ENCODE measurements around the gene SBF1. TPM values are rescaled to one million over a fixed set of nuclear protein-coding genes. Genes with fewer than 3 reads are reported as not detected.
"Not testable (repeated sequence)": the region's sequence is repeated elsewhere in the genome, so short reads cannot be mapped to it uniquely, and the experiment has no call there.

SBF1 gene, protein sequence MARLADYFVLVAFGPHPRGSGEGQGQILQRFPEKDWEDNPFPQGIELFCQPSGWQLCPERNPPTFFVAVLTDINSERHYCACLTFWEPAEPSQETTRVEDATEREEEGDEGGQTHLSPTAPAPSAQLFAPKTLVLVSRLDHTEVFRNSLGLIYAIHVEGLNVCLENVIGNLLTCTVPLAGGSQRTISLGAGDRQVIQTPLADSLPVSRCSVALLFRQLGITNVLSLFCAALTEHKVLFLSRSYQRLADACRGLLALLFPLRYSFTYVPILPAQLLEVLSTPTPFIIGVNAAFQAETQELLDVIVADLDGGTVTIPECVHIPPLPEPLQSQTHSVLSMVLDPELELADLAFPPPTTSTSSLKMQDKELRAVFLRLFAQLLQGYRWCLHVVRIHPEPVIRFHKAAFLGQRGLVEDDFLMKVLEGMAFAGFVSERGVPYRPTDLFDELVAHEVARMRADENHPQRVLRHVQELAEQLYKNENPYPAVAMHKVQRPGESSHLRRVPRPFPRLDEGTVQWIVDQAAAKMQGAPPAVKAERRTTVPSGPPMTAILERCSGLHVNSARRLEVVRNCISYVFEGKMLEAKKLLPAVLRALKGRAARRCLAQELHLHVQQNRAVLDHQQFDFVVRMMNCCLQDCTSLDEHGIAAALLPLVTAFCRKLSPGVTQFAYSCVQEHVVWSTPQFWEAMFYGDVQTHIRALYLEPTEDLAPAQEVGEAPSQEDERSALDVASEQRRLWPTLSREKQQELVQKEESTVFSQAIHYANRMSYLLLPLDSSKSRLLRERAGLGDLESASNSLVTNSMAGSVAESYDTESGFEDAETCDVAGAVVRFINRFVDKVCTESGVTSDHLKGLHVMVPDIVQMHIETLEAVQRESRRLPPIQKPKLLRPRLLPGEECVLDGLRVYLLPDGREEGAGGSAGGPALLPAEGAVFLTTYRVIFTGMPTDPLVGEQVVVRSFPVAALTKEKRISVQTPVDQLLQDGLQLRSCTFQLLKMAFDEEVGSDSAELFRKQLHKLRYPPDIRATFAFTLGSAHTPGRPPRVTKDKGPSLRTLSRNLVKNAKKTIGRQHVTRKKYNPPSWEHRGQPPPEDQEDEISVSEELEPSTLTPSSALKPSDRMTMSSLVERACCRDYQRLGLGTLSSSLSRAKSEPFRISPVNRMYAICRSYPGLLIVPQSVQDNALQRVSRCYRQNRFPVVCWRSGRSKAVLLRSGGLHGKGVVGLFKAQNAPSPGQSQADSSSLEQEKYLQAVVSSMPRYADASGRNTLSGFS (N-terminal part only)
- polyA plus RNA-seq, result 10 to 100 TPM; 36.5 to 41.9 (median 41.8) TPM

DNA sequence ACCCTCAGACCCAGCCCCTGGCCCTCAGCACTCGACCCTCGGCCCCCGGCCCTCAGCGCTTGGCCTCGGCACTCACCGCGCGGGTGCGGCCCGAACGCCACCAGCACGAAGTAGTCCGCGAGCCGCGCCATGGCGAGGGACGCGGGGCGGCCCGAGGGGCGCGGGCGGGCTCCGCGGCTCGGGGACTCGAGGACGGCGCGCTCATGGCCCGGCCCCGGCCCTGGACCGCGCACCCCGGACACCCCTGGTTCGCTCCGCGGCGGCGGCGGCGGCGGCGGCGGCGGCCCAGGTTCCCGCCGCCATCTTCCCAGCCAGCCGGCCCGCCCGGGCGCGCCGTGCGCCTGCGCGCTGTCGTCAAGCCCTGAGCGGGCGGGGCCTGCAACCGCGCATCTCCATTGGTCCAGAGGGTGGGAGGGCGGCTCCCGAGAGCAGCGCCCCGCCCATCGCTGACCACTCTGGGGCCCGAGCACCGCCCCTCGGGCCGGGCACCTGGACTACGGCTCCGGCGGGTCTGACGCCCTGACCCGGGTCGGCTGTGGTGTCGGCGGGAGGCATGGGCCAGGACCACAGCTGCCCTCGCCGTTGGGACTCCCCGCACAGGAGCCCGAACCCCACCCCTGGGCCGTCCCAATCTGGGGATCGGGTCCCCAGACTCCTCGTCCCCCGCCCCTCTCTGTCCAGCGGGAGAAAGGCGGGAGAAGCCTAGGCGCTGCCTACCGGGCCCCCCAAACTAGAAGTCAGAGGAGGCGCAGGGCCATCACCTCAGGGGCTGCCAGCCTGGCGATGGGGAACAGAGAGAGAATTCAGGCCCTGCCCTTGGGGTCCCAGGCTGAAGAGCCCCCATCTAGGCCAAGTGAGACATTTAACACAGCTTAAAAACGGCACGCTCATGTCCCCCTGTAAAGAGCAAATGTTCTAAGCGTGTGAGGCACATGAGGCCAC lies at the start of gene SBF1:
SBF1 (minus strand) TSS at position 326 of the 942 bp plus-strand sequence; CDS start at position 131, 195 bp downstream.
- H3K27ac ChIP-seq (ENCODE audit: low read depth, low read length), result no peak within 1 kb of the TSS
- WGBS, 3 donors, result 1 to 3% (median 2%) methylated on average over 50 to 97 of the region's 97 CpGs

DNA sequence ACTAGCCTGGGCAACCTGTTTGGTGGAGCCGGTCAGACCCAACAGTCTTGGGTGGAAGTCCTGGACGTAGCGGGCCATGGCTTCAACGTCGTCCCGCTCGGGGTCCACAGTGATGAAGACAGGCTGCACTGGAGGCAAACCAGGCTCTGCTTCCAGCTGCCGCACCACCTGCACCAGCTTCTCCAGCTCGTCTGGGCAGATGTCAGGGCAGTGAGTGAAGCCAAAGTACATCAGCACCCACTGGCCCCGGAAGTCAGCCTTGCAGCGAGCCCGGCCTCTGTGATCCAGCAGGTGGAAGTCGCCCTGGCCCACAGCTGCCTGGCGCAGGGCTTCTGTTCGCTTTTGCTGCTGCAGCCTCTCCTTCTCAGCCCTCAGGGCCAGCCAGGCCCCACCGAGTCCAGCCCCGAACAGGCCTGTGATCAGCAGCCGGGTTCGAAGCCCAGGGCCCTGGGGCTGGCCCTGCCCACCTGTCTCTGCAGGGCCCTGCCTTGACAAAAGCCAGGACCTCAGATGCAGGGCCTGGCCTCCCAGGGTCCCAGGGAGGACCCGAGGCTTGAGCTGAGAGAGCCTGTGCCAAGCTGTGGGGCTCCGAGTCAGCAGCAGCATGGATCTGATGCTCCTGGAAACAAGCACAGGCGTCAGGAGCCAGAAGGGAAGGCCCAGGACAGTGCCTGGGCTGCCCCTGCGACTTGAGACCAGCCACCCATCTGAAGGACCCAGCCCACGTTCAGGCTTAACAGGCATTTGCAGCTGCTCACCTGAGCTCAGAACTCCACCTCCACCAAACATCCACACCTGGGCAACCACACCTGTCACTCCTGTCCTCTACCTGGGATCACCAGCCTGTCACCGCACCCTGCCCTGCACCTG lies 49.2 kb upstream of the SBF1 start:
- no peak overlapping the region for H3K27ac ChIP-seq (ENCODE audit: low read depth, low read length)
- 79 to 87% (median 82%) methylated on average over 24 to 25 of the region's 25 CpGs for WGBS, 3 donors

DNA sequence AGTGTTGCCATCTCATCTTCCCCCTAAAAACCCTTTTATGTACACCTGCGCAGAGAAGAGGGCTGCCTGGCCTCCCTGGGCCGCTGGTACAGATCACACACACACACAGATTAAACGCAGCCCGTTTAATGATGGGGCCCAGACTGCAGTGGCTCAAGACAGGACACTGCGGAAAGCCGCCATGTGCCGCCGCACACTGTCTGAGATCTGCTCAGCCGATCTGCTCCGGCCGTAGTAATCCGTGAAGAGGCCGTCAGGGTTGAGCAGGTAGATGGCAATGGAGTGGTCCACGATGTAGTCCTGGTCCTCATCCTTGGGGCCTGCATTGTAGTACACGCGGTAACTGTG lies 48.6 kb upstream of the SBF1 start:
- 90 to 94% (median 91%) methylated on average over 16 of the region's 16 CpGs for WGBS, 3 donors
- no peak overlapping the region for H3K27ac ChIP-seq (ENCODE audit: low read depth, low read length)

DNA sequence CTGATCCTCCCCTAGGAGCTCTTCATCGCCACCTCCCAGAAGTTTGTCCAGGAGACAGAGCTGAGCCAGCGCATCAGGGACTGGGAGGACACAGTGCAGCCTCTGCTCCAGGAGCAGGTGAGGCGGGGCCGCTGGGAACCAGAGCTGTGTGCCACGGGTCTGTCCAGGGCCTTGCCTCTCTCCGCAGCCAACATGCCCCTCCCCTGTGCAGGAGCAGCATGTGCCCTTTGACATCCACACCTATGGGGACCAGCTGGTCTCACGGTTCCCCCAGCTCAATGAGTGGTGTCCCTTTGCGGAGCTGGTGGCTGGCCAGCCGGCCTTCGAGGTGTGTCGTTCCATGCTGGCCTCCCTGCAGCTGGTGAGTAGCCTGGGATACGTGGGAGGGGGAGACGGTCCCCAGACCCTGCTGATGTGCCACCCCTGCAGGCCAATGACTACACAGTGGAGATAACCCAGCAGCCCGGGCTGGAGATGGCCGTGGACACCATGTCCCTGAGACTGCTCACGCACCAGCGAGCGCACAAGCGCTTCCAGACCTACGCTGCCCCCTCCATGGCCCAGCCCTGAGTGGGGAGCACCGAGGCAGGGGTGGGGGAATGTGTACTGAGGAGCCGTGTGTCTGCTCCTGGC lies 48.1 kb upstream of the SBF1 start:
- WGBS, 3 donors, result 82 to 88% (median 88%) methylated on average over 21 to 22 of the region's 22 CpGs
- no peak overlapping the region for H3K27ac ChIP-seq (ENCODE audit: low read depth, low read length)

DNA sequence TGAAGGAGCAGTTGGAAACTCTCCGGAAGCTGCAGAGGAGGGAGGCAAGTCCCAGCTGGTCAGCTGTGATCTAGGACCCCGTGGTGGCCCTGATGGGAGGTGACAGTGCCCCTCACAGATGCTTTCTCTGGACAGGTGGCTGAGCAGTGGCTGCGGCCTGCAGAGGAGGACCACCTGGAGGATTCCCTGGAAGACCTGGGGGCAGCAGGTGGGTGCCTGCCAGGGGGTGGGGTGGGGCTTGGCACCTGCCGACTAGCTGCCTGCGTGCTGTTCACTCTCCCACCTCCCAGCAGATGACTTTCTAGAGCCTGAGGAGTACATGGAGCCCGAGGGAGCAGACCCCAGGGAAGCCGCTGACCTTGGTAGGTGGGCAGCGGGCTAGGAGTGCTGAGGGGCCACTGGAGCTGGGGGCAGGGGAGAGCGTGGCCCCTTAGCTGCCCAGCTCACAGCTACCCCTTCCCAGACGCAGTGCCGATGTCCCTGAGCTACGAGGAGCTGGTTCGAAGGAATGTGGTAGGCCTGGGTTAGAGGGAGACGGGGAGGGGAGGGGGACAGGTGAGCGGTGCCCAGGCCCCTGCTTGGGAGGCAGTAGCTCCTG lies 47.5 kb upstream of the SBF1 start:
- 90 to 92% (median 92%) methylated on average over 13 to 15 of the region's 15 CpGs for WGBS, 3 donors

DNA sequence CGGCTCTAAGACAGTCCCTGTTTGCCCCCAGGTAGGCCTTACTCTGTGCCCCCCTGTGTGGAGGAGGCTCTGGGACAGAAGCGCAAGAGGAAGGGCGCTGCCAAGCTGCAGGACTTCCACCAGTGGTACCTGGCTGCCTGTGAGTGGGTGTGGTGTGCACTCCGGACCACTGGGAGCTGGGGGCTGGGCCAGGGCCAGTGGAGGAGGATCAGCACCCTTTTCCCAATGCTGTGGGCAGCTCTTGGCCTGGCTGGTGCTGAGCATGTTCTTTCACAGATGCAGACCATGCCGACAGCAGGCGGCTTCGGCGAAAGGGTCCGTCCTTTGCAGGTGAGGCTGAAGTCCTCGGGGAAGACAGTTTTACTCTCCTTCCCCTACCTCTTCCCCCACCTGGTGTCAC lies 46.9 kb upstream of the SBF1 start:
- H3K27ac ChIP-seq (ENCODE audit: low read depth, low read length), result no peak overlapping the region
- 93 to 98% (median 98%) methylated on average over 9 to 10 of the region's 10 CpGs for WGBS, 3 donors

More for the DNA sequence above, 47.5 kb upstream of the SBF1 start:
- no peak overlapping the region for H3K27ac ChIP-seq (ENCODE audit: low read depth, low read length)

DNA sequence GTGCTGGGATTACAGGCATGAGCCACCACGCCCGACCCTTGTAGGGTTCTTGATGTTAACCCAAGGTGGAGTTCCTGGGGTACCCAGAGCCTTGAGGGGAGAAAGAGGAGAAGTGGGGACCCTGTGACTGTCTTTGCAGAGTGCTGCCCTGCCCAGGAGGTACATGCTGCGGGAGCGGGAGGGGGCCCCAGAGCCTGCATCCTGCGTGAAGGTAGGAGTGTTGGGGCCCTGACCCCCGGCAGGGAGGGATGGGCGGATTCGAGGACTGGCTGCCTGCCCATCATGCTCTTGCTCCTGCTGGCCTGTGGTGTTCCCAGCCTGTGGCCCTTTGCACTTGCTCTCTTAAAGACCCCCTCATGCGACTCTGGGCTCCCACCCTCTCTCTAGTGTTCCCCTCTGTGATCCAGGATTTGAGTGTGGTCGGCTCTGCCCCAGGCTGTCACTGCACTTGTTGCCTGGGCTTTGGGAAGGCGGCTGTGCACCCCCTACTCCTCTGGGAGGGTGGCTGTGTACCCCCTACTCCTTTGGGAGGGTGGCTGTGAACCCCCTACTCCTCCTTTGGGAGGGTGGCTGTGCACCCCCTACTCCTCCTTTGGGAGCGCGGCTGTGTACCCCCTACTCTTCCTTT lies 46.1 kb upstream of the SBF1 start:
- WGBS, 3 donors, result 94 to 98% (median 95%) methylated on average over 12 to 13 of the region's 13 CpGs

DNA sequence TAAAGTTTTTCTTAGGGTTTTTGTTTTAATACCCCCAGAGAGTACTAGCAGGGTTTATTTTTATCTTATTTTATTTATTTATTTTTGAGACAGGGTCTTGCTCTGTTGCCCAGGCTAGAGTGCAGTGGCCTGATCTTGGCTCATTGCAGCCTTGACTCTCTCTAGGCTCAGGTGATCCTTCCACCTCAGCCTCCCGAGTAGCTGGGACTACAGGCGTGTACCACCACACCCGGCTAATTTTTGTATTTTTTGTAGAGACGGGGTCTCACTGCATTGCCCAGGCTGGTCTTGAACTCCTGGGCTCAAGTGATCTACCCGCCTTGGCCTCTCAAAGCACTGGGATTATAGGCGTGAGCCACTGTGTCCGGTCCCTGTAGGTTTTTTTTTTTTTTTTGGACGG lies 45.3 kb upstream of the SBF1 start:
- 97 to 100% (median 98%) methylated on average over 8 of the region's 8 CpGs for WGBS, 3 donors
- H3K27ac ChIP-seq (ENCODE audit: low read depth, low read length), result not testable (repeated sequence)

More for the DNA sequence above, 46.1 kb upstream of the SBF1 start:
- H3K27ac ChIP-seq (ENCODE audit: low read depth, low read length), result no peak overlapping the region

DNA sequence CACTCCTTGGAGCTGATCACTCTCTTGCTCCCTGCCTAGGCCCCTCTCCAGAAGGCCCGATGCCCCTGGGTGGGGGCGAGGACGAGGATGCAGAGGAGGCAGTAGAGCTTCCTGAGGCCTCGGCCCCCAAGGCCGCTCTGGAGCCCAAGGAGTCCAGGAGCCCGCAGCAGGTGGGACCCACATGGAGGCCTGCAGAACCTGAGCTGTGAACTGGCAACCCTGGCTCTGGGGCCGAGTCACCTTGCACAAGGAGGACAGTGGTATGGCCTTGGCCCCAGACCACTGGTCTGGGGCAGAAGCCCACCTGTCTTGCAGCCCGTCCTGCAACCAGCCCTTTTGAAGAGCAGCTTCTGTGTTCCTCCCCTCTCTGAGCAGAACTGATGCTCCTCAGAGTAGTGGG lies 44.3 kb upstream of the SBF1 start:
- 93 to 97% (median 96%) methylated on average over 8 of the region's 8 CpGs for WGBS, 3 donors
- H3K27ac ChIP-seq (ENCODE audit: low read depth, low read length), result no peak overlapping the region

DNA sequence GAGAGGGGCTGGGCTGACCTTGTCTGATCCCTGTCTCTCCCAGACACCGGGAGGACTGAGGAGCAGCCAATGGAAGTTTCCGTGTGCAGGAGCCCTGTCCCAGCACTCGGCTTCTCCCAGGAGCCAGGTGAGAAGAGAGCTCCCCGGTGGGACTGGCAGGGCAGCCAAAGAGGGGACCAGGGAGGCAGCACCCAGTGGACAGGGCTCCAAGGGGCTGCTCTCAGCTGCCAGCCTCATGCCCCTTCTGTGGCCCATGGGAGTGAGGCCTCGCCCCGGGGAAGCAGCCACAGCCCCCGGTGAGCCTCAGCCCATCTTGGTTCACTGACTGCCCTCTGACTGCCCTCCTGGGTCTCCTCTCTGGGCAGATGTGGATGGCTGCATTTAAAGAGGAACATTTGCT lies 43.8 kb upstream of the SBF1 start:
- WGBS, 3 donors, result 94% methylated on average over 7 of the region's 7 CpGs
- H3K27ac ChIP-seq (ENCODE audit: low read depth, low read length), result no peak overlapping the region

DNA sequence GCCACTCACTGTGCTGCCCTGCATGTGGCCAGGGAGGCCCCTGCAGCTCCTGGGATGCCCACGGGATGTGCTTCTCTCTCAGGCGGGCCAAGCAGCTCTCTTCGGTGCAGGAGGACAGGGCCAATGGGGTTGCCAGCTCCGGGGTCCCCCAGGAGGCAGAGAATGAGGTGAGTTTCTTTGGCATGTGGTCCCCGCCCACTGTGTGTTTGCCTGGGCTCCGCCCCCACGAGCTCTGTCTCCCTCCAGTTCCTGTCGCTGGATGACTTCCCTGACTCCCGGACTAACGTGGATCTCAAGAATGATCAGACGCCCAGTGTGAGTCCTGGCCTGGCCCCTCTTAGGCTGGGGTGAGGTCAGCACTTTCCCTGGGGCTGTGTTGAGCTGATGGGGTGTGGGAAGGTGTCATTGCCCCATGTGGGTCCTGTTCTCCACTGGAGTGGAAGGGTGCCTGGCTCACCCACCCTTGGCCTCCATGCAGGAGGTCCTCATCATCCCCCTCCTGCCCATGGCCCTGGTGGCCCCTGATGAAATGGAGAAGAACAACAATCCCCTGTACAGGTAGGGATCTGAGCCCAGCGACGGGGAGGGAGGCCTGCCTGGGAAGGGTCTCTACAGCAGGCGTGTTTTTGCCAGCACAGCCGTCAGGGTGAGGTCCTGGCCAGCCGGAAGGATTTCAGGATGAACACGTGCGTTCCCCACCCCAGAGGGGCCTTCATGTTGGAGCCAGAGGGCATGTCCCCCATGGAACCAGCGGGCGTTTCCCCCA lies 42.8 kb upstream of the SBF1 start:
- 85 to 90% (median 89%) methylated on average over 20 of the region's 20 CpGs for WGBS, 3 donors
- no peak overlapping the region for H3K27ac ChIP-seq (ENCODE audit: low read depth, low read length)

DNA sequence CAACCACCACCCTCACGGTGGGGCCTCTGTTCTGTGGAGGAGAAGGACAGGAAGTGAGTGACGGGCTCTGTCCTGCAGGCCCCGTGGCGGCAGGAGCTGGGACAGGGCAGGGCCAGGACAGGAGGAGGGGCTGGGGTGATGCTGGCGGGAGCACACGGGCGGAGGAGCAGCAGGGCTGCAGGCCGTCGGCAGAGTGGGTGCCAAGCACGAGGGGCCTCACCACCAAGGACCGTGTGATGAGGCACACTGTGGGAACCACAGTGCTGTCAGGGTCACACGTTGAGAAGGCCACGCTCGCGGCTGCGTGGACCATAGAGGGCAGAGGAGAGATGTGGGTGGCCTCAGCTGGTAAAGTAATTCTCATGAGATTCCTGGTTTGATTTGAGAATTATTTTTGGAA lies 42.1 kb upstream of the SBF1 start:
- H3K27ac ChIP-seq (ENCODE audit: low read depth, low read length), result no peak overlapping the region

DNA sequence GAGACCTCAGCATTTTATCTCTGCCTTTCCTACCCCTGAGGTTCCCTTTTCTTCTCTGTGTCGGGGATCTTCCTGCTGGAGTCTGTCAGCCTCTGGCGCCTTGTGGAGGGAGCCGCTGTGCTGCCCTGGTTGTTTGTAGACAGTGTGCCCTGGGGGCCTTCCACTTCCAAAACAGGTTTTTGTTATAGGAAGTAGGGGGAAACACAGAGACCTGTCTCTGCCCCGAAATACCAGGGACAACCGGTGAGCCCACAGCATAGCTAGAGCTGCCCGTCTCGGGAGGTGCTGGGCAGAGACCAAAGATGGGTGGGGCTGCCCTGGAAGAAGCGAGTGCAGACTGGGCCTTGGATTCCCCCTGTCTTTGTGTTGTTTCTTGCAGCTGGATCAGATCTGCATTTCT lies 41.2 kb upstream of the SBF1 start:
- H3K27ac ChIP-seq (ENCODE audit: low read depth, low read length), result no peak overlapping the region
- 85 to 89% (median 88%) methylated on average over 8 of the region's 8 CpGs for WGBS, 3 donors

More for the DNA sequence above, 42.1 kb upstream of the SBF1 start:
- WGBS, 3 donors, result 79 to 86% (median 81%) methylated on average over 14 to 16 of the region's 16 CpGs

DNA sequence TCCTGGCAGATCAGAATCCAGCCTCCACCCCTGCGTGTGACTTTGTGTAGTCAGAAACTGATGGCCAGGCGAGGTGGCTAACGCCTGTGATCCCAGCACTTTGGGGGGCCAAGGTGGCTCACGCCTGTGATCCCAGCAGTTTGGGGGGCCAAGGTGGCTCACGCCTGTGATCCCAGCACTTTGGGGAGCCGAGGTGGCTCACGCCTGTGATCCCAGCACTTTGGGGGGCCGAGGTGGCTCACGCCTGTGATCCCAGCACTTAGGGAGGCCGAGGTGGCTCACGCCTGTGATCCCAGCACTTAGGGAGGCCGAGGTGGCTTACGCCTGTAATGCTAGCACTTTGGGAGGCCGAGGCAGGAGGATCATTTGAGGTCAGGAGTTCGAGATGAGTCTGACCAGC lies 38.3 kb upstream of the SBF1 start:
- 94 to 97% (median 96%) methylated on average over 15 of the region's 15 CpGs for WGBS, 3 donors

DNA sequence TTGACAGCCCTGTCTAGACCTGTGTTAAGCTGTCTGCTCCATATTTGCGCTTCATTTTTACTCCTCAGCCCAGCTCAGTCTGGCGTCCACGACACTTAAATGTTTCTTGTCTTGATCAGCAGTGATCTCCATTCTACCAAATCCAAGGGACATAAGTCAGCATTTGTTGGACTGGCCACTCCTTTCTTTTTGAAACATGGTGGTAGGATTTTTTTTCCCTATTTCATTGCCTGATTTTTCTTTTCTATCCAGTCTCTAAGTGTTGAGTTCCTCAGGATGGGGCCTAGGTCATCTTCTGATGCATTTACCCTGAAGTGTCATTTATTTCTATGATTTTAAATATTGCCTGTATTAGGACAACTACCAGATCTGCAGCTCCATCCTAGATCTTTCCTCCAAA lies 34.1 kb upstream of the SBF1 start:
- no peak overlapping the region for H3K27ac ChIP-seq (ENCODE audit: low read depth, low read length)
- WGBS, 3 donors, result 10 to 19% (median 16%) methylated on average over 3 of the region's 3 CpGs

More for the DNA sequence above, 38.3 kb upstream of the SBF1 start:
- no peak overlapping the region for H3K27ac ChIP-seq (ENCODE audit: low read depth, low read length)
